Mesothelial cell of epicardium (in vitro differentiated cells): ENCODE data around the gene SMARCC2. TPM values are rescaled to one million over a fixed set of nuclear protein-coding genes. Genes with fewer than 3 reads are reported as not detected.
A peak's percentile ranks its signal among the peaks of the same experiment; 100 is the strongest.

ENCODE experiments used
- DNase-seq, 2 experiments: peaks; one replicate each; pipeline ENCODE4 v3.0.0; 2021; ENCODE audit warnings: low spot score in 2 of 2; ENCODE audit not compliant: unreplicated experiment in 2 of 2
- H3K27ac Mint-ChIP-seq: 2 replicates; pipeline ENCODE4 v1.8.0; 2021; ENCODE audit warnings: mixed read lengths
- H3K27me3 Mint-ChIP-seq: 2 replicates; pipeline ENCODE4 v1.8.0; 2021; ENCODE audit warnings: low read depth, mixed read lengths
- H3K36me3 Mint-ChIP-seq: 2 replicates; pipeline ENCODE4 v1.8.0; 2021; ENCODE audit warnings: mixed read lengths
- H3K4me1 Mint-ChIP-seq: 2 replicates; pipeline ENCODE4 v1.8.0; 2021; ENCODE audit warnings: mixed read lengths
- H3K4me3 Mint-ChIP-seq: 2 replicates; pipeline ENCODE4 v1.8.0; 2021; ENCODE audit warnings: mild to moderate bottlenecking, moderate library complexity, mixed read lengths
- H3K9me3 Mint-ChIP-seq: 2 replicates; pipeline ENCODE4 v1.8.0; 2021; ENCODE audit warnings: mixed read lengths
- CTCF ChIP-seq: fragments of 200-600 bp; sonication (generic); IDR thresholded peaks from one replicate; pipeline ENCODE4 v1.5.0; 2021; ENCODE audit warnings: antibody characterized with exemption; ENCODE audit not compliant: unreplicated experiment
- total RNA-seq: library from RNA; stranded (reverse); gene quantifications from 3 replicates; pipeline ENCODE4 v1.2.1, GENCODE V29; 2021

Gene SMARCC2
- total RNA-seq, 1 donor from 2014 or later = 177 TPM

- Mint-ChIP-seq H3K9me3 (no peaks in the 10 kb centered on the region), H3K36me3 (peaks cover 2% of the 10 kb centered on the region), H3K27ac (no peak overlapping the region), H3K27me3 (no peaks in the 10 kb centered on the region), H3K4me1 (no peaks in the 10 kb centered on the region), H3K4me3 (no peak overlapping the region)
- no peak for DNase-seq
- no peak for TF ChIP-seq CTCF
Observed at GRCh38 chr12:56231184-56231582, 41.9 kb upstream of the SMARCC2 start.

GRCh38 chr12:56230432-56231183, 41.3 kb upstream of the SMARCC2 start:
- no peak for TF ChIP-seq CTCF
- Mint-ChIP-seq H3K36me3 (peaks cover 4% of the 10 kb centered on the region), H3K27ac (no peak overlapping the region), H3K4me1 (no peaks in the 10 kb centered on the region), H3K9me3 (no peaks in the 10 kb centered on the region), H3K4me3 (no peak overlapping the region), H3K27me3 (no peaks in the 10 kb centered on the region)
- DNase-seq = no peak

- Mint-ChIP-seq H3K4me1 (peaks cover 5% of the 10 kb centered on the region), H3K27me3 (no peaks in the 10 kb centered on the region), H3K27ac (no peak within 1 kb of the TSS), H3K4me3 (no peak within 1 kb of the TSS), H3K9me3 (no peaks in the 10 kb centered on the region), H3K36me3 (peaks cover 4% of the 10 kb centered on the region)
- no peak for DNase-seq
- TF ChIP-seq CTCF = no peak
Observed at GRCh38 chr12:56229916-56230431, 40.7 kb upstream of the SMARCC2 start, which contains the start of gene SLC39A5. Gene SLC39A5, plus strand, starts transcription at chr12:56230051. Its CDS starts 1,224 bp downstream, at chr12:56231275.

- H3K9me3 Mint-ChIP-seq = no peaks in the 10 kb centered on the region
- H3K27ac Mint-ChIP-seq = no peak overlapping the region
- no peak for DNase-seq
- H3K4me1 Mint-ChIP-seq = peaks cover 11% of the 10 kb centered on the region
- no peak for TF ChIP-seq CTCF
- H3K27me3 Mint-ChIP-seq = no peaks in the 10 kb centered on the region
- peaks cover 4% of the 10 kb centered on the region for H3K36me3 Mint-ChIP-seq
- no peak overlapping the region for H3K4me3 Mint-ChIP-seq
Observed at GRCh38 chr12:56229082-56229481, 39.8 kb upstream of the SMARCC2 start.

GRCh38 chr12:56224954-56225353, 35.7 kb upstream of the SMARCC2 start:
- H3K27ac Mint-ChIP-seq = peak overlapping the region; percentile 72
- peaks cover 4% of the 10 kb centered on the region for H3K36me3 Mint-ChIP-seq
- TF ChIP-seq CTCF = no peak
- DNase-seq = no peak
- H3K27me3 Mint-ChIP-seq = no peaks in the 10 kb centered on the region
- peaks cover 32% of the 10 kb centered on the region for H3K4me1 Mint-ChIP-seq
- peak overlapping the region; percentile 77 for H3K4me3 Mint-ChIP-seq
- H3K9me3 Mint-ChIP-seq = no peaks in the 10 kb centered on the region
